Raji (cell line): ENCODE data around the gene ARHGDIB.

ENCODE experiments used
- POLR2A ChIP-seq: IDR thresholded peaks from 2 replicates; pipeline ENCODE4 v1.6.1; 2011; ENCODE audit warnings: low read depth, low read length, control low read depth; ENCODE audit not compliant: insufficient read depth

The ARHGDIB gene

DNA sequence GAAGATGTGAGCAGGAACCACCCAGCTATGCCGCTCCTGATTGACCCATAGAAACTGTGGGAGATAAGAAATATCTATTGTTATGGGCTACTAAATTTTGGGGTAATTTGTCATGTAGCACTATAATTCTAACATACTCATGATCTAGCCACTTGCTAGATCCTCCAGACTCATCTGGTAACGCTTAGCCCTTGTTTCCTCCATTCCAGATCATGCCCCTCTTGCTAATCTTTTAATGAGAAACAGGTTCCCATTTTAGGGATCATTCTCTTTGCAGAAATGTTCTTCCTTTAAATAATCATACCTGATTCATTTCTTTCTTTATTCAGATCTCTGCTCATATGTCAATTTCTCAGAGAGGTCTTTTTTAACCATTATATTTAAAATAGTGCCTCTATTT is 3.8 kb upstream of the ARHGDIB start:
- no peak for TF ChIP-seq POLR2A

DNA sequence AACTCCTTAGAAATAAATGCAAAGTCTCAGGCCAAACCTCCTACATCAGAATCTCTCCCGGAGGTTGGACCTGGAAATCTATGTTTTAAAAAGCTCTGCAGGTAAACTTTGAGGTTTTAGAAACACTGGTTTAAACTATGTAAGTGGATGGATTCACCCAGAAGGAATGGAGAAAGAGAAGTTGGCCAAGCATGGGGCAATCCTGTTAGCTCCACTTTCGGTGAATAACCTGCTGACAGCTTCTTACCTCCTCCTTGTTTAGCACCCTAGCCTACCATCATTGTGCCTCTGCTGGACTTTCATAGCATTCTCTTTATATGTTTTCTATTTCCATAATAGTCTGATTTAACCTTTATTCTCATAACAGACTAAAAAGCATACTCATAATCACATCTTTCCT is 3.0 kb upstream of the ARHGDIB start:
- no peak for TF ChIP-seq POLR2A

DNA sequence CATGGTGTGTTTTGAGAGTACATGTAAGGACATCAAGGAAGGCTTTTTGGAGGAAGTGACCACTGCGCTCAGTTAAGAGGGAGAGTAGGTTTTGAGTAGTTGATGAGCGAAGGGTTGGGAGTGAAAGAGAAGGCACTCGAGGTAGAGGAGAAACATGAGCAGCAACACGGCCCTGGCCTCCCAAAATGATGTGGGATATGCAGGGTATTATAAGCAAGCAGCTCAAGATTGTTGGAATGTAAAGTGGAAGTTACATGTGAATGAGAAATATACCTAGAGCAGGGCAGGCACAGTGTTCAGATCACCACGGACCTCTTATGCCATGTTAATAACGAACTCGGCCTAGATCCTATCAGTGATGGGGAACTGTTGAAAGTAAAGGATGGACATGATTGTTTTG is 2.1 kb upstream of the ARHGDIB start:
- no peak for TF ChIP-seq POLR2A

DNA sequence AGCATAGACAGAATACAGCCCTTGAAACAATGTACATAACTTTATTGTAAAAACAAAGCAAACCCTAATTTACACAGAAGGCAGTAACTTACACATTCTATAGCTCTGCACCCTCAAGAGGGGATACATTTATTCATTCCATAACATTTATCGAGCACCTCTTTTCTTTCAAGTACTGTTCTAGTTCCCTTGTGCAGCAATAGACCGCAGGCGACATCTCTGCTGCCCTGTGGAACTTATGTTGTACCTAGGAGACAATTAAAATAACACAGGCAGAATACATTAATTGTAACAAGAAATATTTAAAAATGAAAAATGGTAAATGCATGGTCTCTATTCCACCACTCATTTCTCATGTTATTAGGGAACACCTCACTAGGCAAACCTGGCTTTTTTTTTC is 1.4 kb upstream of the ARHGDIB start:
- TF ChIP-seq POLR2A, result no peak

DNA sequence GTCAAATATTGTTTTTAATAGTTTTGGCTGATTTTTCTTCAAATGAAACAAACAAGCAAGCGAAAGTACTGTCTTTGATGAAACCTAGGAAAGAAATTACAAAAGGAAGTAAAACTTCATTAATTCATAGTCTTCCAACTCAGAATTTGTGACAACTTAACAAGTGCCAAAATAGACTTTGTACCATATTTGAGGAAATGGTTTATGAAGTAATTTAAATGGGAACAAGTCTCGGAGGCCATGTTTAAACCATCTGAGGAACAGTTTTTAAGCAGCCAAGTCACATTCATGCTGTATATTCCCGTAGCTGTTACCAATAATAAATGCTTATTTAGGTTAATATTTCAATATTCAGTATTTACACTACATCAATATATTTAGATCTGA is 745 bp upstream of the ARHGDIB start:
- TF ChIP-seq POLR2A, result no peak

DNA sequence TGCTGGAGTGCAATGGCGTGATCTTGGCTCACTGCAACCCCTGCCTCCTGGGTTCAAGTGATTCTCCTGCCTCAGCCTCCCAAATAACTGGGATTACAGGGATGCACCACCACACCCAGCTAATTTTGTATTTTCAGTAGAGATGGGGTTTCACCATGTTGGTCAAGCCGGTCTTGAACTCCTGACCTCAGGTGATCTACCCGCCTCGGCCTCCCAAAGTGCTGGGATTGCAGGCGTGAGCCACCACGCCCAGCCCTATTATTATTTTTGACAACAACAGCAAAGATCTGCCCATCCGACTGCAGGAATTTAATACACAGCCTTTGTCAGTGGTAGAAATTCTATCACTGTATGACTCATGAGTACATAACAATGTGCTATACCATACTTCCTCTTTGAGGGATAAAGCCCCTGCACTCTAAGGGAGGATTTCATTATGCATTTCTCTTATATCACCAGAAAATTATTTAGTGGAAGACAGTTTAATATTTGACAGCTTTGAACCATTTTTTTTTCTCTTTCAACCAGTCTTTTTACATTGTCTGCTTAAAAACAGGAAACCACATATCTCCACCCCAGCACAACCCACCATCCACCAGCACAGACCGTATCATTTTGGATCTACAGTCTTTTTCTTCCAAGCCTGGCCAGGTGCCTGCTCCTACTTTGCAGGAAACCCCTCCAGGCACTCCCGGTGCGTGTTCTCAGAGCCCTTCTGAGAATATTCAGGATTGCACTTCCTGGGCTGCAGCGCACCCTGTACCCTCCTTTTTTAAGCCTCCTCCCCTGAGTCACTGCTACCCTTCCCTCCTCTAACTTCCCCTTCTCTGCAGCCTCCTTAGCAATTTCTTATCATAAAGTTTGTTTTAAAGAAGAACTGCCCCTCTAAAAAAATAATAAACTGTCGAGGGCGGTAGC is 594 bp downstream of the ARHGDIB start:
- TF ChIP-seq POLR2A, result no peak

DNA sequence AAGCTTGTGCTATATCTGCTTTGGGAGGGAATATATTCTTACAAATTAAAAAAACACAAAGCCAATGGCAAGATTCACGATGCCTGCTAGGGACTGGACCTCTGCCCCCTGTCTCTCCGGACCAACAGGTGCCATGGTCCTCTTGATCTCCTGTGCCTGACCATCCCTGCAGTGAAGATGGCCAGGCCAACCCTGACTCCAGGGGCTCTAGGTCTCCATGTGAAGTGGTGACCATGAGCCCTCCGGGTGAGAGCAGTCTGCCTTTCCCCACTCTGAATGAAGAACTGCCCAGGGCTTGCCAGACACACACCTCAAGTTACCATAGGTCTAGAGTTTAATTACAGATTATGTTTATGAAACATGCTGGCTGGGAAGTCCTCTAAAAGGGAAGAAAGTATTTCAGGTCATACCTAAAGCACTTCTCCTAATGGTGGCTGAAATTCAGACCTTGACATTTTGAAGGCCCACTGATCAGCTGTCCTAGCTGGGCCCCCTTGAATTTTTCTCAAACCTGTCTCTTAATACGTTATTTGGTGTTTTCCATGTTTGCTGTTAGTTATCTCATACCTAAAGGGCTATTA is 1.4 kb downstream of the ARHGDIB start:
- no peak for TF ChIP-seq POLR2A

DNA sequence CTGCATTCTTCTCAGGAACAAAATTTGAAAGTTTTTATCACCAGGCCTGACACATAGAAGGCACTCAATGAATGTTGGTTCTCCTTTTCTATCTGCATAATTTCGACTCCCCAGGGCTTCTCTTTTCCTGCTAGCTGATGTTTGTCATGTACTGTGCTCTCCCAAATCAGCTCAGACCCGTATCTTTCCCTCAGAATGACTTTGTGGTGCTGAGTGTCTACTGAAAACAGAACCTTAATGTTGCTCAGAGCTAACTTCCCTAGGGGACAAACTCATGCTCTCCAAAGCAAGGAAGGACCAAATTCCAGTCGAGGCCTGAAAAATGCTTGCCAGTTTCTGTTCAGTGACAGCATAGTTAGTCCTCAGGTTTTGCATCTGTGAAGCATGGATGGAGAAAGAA is 1.9 kb downstream of the ARHGDIB start:
- TF ChIP-seq POLR2A, result no peak

DNA sequence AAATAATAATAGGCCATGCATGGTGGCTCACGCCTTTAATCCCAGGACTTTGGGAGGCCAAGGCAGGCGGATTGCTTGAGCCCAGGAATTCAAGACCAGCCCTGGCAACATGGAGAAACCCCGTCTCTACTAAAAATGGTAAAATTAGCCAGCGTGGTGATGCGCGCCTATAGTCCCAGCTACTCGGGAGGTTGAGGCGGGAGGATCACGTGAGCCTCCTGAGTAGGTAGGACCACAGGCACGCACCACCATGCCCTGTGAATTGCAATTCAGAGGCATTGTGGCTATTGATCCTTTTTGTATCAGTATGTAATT is 2.3 kb downstream of the ARHGDIB start:
- no peak for TF ChIP-seq POLR2A

DNA sequence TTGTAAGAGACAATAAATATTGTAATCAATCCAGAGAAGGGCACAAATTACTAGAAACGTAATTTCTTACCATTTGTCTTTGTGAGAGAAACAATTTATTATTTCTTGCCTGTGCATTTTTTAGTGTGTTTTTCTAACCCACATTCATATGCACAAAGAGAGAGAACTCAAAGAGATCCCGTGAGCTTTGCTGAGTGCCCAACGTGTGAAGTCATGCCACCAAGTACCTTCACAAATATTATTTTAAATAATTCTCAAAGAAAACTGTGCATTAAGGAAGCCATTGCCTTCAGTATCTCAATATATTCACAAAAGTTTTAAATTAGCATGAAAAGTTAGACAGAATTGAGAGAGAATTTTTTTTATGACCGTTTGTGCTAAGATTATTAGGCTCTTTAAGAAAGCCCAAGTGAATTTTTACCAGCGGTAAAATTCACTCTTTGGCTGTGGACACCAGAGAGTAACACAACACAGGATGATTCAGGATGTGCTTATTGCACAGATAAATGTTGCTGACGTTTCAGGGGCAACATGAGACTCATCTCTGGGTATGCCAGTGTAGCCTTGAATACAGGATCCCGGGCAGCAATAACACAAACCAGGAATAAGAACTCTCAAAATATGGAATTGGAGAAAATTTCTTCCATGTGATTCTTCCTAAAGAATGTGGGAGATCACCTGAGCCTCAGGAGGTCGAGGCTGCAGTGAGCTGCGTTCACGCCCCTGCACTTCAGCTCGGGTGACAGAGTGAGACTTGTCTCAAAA is 2.9 kb downstream of the ARHGDIB start:
- TF ChIP-seq POLR2A, result no peak

DNA sequence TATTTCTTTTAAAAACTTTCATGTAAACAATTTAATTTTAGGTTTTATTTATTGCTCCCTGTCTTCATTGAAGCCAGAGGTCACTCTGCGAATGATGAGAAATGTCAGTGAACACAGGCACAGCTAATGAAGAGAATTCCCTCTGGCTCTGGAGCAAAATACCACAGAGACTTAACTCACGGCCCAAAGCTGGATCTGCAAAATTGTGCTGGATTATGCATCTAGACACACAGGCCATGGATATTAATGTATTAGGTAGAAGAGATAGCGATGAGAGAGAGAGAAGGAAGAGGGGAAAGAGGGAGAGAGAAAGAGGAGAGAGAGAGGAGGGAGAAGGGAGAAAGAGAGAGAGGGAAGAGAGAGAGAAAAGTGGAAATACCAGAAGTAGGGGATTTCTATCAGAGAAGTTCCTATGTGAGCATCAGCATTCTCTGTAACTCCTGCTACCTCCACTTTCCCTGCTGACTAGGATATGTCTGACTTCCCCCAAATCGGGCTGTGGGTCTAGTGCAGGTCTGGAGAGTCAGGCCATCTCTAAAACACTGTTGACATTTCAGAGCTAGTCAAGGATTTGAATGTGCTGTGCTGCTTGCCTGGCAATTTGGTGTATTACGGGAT is 3.7 kb downstream of the ARHGDIB start:
- TF ChIP-seq POLR2A, result no peak

DNA sequence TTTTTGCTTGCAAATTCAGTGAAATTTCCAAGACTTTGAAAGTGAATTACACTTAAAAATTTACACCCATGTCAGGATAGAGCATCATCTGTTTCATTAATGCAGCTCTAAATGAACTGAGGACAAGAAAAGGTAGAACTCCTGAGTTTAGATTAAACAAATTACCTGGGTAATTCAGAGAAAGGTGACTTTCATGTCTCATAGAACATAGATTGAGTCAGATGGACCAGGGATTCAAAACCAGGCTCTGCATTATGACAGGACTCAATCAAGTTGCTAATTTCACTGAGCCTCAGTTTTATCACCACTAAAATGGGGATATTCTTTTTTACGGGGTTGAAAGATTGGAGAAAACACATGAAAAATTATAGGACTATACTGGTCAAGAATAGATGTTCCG is 4.5 kb downstream of the ARHGDIB start:
- no peak for TF ChIP-seq POLR2A

DNA sequence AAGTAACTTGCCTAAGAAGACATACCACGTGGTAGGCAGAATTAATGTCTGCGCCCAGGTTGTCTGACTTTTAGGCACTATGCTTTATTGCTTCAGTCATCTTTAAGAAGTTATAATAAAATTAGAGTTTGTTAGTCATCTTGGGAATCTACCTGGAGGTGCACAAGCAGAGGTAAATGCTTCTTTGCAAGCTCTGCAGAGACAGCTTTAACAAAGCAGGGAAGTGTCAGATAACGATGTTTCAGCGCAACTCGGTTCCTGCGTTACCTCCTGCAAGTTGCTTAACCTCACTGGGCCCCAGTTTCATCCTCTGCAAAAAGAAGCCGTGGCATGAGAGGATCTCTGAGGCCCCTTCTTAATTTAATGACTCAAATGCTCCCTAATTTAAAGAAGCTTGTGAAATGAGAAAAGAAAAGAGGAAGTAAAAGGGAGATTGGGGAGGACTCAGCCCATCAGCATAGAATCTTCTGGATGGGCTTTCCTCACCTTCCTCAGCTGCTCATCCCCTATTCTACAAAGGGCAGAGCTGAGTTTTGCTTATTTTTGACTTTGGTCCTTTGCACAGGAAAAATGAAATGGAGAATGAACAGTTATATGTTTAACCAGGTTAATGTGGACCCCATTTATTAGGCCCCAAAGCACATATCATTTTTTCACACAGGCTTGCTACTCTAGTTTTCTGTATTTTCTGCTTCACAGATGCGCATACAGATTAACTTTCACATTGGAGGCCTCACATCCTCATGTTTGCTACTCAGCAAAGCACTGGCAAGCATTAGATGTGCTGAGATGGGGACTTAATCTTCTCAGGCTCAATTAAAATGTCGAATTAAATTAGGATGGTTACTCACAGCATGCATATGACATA is 5.1 kb downstream of the ARHGDIB start:
- no peak for TF ChIP-seq POLR2A

DNA sequence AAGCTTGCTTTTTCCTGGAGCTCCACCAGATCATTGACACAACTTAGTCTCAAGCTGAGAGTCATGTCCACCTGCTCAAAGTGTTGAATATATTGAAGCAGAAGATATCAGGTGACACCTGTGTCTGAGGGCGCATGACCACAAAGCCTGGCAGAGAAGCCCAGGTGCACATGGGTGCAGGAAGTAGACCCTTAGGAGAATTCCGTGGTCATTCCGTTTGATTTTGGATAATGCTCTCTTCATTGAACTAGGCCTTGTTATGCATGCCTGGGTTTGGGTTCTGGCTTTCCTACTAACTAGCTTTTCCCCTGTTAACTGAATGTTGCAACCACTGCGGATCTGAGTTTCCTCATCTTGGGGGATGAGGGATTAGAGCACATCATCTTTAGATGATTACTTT is 7.1 kb downstream of the ARHGDIB start:
- TF ChIP-seq POLR2A, result no peak

DNA sequence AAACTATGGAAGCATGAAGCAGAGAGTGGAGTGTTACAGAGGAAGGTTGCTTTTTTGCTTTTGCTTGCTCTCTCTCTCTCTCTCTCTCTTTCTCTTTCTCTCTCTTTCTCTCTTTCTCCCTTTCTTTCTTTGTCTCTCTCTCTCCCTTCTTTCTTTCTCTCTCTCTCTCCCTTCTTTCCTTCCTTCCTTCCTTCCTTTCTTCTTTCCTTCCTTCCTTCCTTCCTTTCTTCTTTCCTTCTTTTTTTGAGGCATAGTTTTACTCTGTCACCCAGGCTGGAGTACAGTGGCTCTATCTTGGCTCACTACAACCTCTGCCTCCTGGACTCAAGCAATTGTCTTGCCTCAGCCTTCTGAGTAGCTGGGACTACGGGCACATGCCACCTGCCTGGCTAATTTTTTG is 7.6 kb downstream of the ARHGDIB start:
- no peak for TF ChIP-seq POLR2A
